Measurements from ENCODE around the gene EML6.

Gene EML6

GRCh38 chr2:54912305-54912704 lies 188.8 kb downstream of the EML6 start:
- DNase-seq (ENCODE audit: low read depth) = no peak

- DNase-seq (ENCODE audit: low read depth) = no peak
These were observed 189.4 kb downstream of the EML6 start for GRCh38 chr2:54912893-54913292.

- no peak for DNase-seq (ENCODE audit: low read depth)
These were observed 191.2 kb downstream of the EML6 start for GRCh38 chr2:54914637-54915036.

DNA sequence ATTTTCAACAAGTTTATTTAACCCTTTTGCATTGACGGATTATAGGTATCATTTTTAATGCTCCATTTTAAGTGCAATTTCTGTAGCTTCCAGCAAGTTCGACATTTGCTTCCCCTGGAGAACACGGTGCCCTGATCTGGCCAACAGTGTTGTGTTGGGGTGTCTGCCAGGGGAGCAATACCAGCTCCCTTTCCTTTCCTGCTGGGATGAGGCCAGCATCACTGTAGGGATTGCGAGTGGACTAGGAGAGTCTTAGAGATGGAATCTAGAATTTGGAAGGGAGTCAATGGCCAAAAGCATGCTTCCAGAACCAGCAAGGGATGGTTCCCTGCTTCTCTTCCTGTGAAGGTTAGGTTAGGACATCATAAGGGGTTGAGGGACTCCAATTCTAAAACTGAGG lies 191.6 kb downstream of the EML6 start:
- no peak for DNase-seq (ENCODE audit: low read depth)

- no peak for DNase-seq (ENCODE audit: low read depth)
These were observed 193.2 kb downstream of the EML6 start for GRCh38 chr2:54916637-54917036.

GRCh38 chr2:54918647-54919280 lies 195.3 kb downstream of the EML6 start:
- DNase-seq (ENCODE audit: low read depth) = no peak

- DNase-seq (ENCODE audit: low read depth) = no peak
These were observed 197.2 kb downstream of the EML6 start for GRCh38 chr2:54920660-54921059.

- no peak for DNase-seq (ENCODE audit: low read depth)
These were observed 200.7 kb downstream of the EML6 start for GRCh38 chr2:54924121-54924520.

- no peak for DNase-seq (ENCODE audit: low read depth)
These were observed 201.6 kb downstream of the EML6 start for GRCh38 chr2:54925022-54925421.

DNA sequence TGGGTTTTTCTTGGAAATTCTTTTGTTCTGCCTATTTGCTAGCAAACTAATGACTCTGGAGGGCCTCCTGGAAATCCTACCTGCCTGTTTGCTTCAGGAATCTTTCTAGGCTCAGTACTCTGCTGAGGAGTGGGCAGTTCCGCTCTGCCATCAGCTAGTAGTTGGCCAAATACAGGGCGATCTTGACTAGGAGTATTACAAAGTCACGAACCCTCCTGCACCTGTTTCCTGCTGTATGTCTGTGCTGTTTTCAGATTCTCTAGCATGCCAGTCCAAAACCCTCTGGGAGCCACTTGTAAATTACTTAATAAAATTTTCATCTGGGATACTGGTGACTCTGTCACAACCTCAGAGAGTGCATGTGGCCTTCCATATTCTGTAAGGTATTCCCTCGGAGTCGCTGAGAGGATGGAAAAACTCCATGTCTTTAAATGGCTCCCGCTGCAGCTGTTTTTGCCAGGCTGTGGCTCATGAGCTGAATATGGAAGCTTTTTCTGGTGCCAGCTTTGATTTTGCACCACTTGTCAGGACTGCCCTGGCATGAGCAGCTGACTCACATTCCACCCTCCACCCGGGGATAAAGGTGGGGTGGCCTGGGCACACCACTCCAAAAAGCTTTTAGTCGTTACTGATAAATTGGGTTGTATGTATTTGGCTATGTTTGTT lies 203.8 kb downstream of the EML6 start:
- DNase-seq (ENCODE audit: low read depth) = no peak

GRCh38 chr2:54927751-54928615 lies 204.5 kb downstream of the EML6 start:
- no peak for DNase-seq (ENCODE audit: low read depth)

GRCh38 chr2:54928719-54929118 lies 205.3 kb downstream of the EML6 start:
- no peak for DNase-seq (ENCODE audit: low read depth)

DNA sequence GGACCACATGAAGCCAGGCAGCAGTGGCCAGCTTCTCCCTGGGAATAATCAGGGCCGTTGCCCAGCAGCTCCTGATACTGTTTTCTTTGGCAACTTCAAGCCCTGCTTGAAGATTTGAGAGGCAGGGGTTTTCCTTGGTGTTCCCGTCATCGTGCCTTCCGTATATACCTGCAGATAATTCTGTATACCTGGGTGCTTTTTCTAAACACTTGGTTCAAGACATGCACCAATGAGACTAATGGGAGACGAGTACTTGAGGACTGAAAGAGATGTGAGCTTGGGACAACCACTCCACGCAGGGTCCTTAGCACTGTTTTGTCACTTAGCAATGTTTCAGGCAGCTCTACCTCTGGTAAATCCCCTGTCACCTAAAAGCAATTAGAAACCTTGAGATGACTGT lies 208.0 kb downstream of the EML6 start:
- no peak for DNase-seq (ENCODE audit: low read depth)

GRCh38 chr2:54935389-54935788 lies 211.9 kb downstream of the EML6 start:
- DNase-seq (ENCODE audit: low read depth) = no peak

DNA sequence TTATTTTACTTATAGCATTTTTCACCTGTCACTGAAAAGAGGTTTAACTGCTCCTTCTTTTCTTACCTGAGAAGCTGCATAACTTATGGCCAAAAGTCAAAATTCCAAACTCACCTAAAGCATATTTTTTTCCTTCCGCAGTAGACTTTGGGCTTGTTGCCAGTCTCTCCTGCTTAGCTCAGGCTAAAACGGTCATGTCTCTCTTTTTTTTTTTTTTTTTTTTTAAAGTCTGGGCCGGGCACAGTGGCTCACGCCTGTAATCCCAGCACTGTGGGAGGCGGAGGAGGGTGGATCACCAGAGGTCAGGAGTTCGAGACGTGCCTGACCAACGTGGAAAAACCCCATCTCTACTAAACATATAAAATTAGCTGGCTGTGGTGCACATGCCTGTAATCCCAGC lies 213.3 kb downstream of the EML6 start:
- DNase-seq (ENCODE audit: low read depth) = no peak

GRCh38 chr2:54939446-54940118 lies 216.1 kb downstream of the EML6 start:
- DNase-seq (ENCODE audit: low read depth) = no peak

GRCh38 chr2:54940723-54941122 lies 217.3 kb downstream of the EML6 start:
- no peak for DNase-seq (ENCODE audit: low read depth)

- no peak for DNase-seq (ENCODE audit: low read depth)
These were observed 218.0 kb downstream of the EML6 start for GRCh38 chr2:54941248-54941984.

- peak; percentile 24 for DNase-seq (ENCODE audit: low read depth)
These were observed 218.9 kb downstream of the EML6 start for GRCh38 chr2:54942373-54942772.

DNA sequence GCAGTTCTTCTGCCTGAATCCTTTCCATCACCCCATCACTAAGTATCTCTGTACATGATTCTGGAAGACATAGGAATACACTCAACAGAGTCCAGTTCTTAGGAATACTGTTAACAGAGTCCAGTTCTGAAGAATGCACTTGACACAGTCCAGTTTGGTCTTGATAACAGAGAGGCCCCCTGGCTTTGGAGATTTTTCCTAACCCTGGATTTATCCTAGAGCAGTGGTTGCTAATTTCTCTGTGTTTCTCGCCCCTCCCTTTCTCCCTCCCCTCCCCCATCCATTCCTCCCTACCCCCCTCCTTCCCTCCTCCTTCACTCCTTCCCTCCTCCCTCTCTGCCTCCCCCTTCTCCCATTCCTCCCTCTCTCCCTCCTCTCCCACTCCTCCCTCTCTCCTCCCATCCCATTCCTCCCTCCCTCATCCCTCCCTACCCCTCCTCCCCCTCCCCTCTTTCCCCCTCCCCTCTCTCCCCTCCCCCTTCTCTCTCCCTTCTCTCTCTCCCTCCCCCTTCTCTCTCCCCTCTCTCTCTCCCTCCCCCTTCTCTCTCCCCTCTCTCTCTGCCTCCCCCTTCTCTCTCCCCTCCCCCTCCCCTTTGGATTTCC lies 221.4 kb downstream of the EML6 start:
- DNase-seq (ENCODE audit: low read depth) = no peak

All from activated gamma-delta T cell treated with anti-CD3 and anti-CD28 coated beads, Interleukin-2, amount 50 U/mL, for 16 hours (primary cell).